MM.1S (cell line): ENCODE results near the gene TXNRD1.

Experiments used
- DNase-seq: peaks from one replicate; pipeline ENCODE4 v3.0.0-alpha.2; 2015
- H2AFZ ChIP-seq: fragments of 300-600 bp; sonication (generic); 2 replicates; pipeline ENCODE4 v1.6.0; 2016; ENCODE audit warnings: antibody characterized with exemption, low read length
- H3F3A ChIP-seq: fragments of 300-600 bp; sonication (generic); 2 replicates; pipeline ENCODE4 v1.6.1; 2016; ENCODE audit warnings: mild to moderate bottlenecking, antibody characterized with exemption, low read length, moderate library complexity, mixed read lengths; ENCODE audit not compliant: insufficient read depth
- H3K27ac ChIP-seq: fragments of 300-600 bp; sonication (generic); 2 replicates; pipeline ENCODE4 v1.5.1; 2016; ENCODE audit warnings: mild to moderate bottlenecking, low read length
- H3K27me3 ChIP-seq: fragments of 300-600 bp; sonication (generic); replicated peaks from 2 replicates; pipeline ENCODE4 v1.6.0; 2016; ENCODE audit warnings: low read length; ENCODE audit not compliant: insufficient read depth
- H3K36me3 ChIP-seq: fragments of 300-600 bp; sonication (generic); replicated peaks from 2 replicates; pipeline ENCODE4 v1.6.1; 2016; ENCODE audit warnings: mild to moderate bottlenecking, low read length, mixed read lengths; ENCODE audit not compliant: insufficient read depth
- H3K4me1 ChIP-seq: fragments of 300-600 bp; sonication (generic); 2 replicates; pipeline ENCODE4 v1.6.1; 2016; ENCODE audit warnings: low read length, mixed read lengths
- H3K4me2 ChIP-seq: fragments of 300-600 bp; sonication (generic); 2 replicates; pipeline ENCODE4 v1.6.0; 2016; ENCODE audit warnings: low read depth, low read length
- H3K4me3 ChIP-seq: fragments of 300-600 bp; sonication (generic); 2 replicates; pipeline ENCODE4 v1.5.1; 2016; ENCODE audit warnings: low read length, mixed read lengths
- H3K79me2 ChIP-seq: fragments of 300-600 bp; sonication (generic); 2 replicates; pipeline ENCODE4 v1.6.1; 2016; ENCODE audit warnings: mixed run types, low read length, mixed read lengths
- H3K9ac ChIP-seq: fragments of 300-600 bp; sonication (generic); 2 replicates; pipeline ENCODE4 v1.6.1; 2016; ENCODE audit warnings: low read length, mixed read lengths
- H3K9me2 ChIP-seq: fragments of 300-600 bp; sonication (generic); replicated peaks from 2 replicates; pipeline ENCODE4 v1.6.1; 2016; ENCODE audit warnings: mild to moderate bottlenecking, low read length, mixed read lengths; ENCODE audit not compliant: insufficient read depth
- H3K9me3 ChIP-seq: fragments of 300-600 bp; sonication (generic); replicated peaks from 2 replicates; pipeline ENCODE4 v1.6.1; 2016; ENCODE audit warnings: mild to moderate bottlenecking, low read length, mixed read lengths; ENCODE audit not compliant: insufficient read depth
- H4K20me1 ChIP-seq: fragments of 300-600 bp; sonication (generic); 2 replicates; pipeline ENCODE4 v1.6.1; 2016; ENCODE audit warnings: mild to moderate bottlenecking, low read length, moderate library complexity, mixed read lengths; ENCODE audit not compliant: insufficient read depth
- EZH2 ChIP-seq: fragments of 300-600 bp; sonication (generic); optimal IDR thresholded peaks from 2 replicates; pipeline ENCODE3; 2017; ENCODE audit warnings: low read depth, mild to moderate bottlenecking, antibody characterized with exemption, low read length, mixed read lengths
- EZH2phosphoT487 ChIP-seq: fragments of 300-600 bp; sonication (generic); IDR thresholded peaks from 2 replicates; pipeline ENCODE4 v1.6.1; 2018; ENCODE audit warnings: antibody characterized with exemption, low read length
- TF ChIP-seq, protein P1 (sequence below): fragments of 300-600 bp; sonication (generic); IDR thresholded peaks from 2 replicates; pipeline ENCODE4 v1.5.1; 2016; ENCODE audit warnings: antibody characterized with exemption, low read length, mixed read lengths

TXNRD1 gene

DNA sequence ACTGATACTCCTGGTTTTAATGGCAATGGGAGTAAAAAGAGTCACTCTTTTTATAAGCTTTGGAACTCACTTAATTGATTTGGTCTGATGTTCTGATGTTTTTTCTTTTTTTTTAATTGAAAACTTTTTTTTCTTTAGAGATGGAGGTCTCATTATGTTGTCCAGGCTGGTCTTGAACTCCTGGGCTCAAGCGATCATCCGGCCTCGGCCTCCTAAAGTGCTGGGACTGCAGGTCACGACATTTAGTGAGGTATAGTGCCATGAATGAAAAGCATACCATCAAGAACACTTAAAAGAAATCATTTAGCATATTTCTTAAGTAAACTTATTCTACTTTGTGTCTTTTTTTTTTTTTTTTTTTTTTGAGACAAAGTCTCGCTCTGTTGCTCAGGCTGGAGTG lies 75.3 kb downstream of the TXNRD1 start:
- H3K4me3 ChIP-seq: no peak overlapping the region
- DNase-seq: no peak
- H3F3A ChIP-seq: peaks cover 31% of the 10 kb centered on the region
- TF ChIP-seq, protein P1, sequence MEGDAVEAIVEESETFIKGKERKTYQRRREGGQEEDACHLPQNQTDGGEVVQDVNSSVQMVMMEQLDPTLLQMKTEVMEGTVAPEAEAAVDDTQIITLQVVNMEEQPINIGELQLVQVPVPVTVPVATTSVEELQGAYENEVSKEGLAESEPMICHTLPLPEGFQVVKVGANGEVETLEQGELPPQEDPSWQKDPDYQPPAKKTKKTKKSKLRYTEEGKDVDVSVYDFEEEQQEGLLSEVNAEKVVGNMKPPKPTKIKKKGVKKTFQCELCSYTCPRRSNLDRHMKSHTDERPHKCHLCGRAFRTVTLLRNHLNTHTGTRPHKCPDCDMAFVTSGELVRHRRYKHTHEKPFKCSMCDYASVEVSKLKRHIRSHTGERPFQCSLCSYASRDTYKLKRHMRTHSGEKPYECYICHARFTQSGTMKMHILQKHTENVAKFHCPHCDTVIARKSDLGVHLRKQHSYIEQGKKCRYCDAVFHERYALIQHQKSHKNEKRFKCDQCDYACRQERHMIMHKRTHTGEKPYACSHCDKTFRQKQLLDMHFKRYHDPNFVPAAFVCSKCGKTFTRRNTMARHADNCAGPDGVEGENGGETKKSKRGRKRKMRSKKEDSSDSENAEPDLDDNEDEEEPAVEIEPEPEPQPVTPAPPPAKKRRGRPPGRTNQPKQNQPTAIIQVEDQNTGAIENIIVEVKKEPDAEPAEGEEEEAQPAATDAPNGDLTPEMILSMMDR: no peak
- no peak for TF ChIP-seq EZH2
- no peak for TF ChIP-seq EZH2phosphoT487
- peaks cover 80% of the 10 kb centered on the region for H3K79me2 ChIP-seq
- H3K9me3 ChIP-seq: no peaks in the 10 kb centered on the region
- no peak overlapping the region for H3K27ac ChIP-seq
- peaks cover 7% of the 10 kb centered on the region for H3K4me1 ChIP-seq
- no peaks in the 10 kb centered on the region for H4K20me1 ChIP-seq
- H3K9ac ChIP-seq: no peak overlapping the region
- no peak overlapping the region for H3K4me2 ChIP-seq
- no peak overlapping the region for H2AFZ ChIP-seq
- H3K36me3 ChIP-seq: peaks cover 8% of the 10 kb centered on the region; the same call in 1 of the 2 replicates
- no peaks in the 10 kb centered on the region for H3K27me3 ChIP-seq
- no peaks in the 10 kb centered on the region for H3K9me2 ChIP-seq

DNA sequence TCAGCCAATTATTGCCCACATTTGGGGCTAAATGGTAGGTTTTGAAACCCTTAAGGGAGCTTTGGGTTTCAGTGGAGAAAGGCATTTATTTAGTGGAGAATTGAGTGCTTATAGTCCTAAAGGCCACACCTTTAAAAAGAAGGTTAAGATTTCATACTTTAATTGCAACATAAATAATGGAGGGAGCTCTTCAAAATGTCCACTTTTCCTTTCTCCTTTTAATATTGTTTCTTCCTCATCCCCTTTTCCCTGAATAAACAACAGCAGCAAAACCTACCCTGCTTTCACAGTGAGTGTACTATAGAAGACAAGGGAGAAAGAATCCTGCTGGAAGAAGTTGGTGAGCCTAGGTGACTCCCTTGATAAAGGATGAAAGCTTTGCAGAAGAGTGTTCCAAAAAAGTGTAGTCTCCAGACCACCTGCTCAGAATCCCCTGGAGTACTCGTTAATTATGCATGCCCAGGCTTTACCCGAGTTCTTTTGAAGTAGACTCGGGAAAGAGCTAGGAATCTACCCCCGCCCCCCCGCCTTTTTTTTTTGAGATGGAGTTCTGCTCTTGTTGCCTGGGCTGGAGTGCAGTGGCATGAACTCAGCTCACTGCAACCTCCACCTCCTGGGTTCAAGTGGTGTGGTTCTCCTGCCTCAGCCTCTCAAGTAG lies 76.4 kb downstream of the TXNRD1 start:
- H3K4me3 ChIP-seq: no peak overlapping the region
- peaks cover 91% of the 10 kb centered on the region for H3K79me2 ChIP-seq
- H3K27me3 ChIP-seq: no peaks in the 10 kb centered on the region
- peaks cover 8% of the 10 kb centered on the region; the same call in 1 of the 2 replicates for H3K36me3 ChIP-seq
- no peak overlapping the region for H3K27ac ChIP-seq
- H4K20me1 ChIP-seq: no peaks in the 10 kb centered on the region
- no peak overlapping the region for H3K4me2 ChIP-seq
- TF ChIP-seq EZH2 (no peak), EZH2phosphoT487 (no peak)
- TF ChIP-seq, protein P1: no peak
- H3K9me3 ChIP-seq: no peaks in the 10 kb centered on the region
- no peak for DNase-seq
- H3F3A ChIP-seq: peaks cover 20% of the 10 kb centered on the region
- H2AFZ ChIP-seq: no peak overlapping the region
- H3K9me2 ChIP-seq: no peaks in the 10 kb centered on the region
- no peaks in the 10 kb centered on the region; the same call in 1 of the 2 replicates for H3K4me1 ChIP-seq
- no peak overlapping the region for H3K9ac ChIP-seq

DNA sequence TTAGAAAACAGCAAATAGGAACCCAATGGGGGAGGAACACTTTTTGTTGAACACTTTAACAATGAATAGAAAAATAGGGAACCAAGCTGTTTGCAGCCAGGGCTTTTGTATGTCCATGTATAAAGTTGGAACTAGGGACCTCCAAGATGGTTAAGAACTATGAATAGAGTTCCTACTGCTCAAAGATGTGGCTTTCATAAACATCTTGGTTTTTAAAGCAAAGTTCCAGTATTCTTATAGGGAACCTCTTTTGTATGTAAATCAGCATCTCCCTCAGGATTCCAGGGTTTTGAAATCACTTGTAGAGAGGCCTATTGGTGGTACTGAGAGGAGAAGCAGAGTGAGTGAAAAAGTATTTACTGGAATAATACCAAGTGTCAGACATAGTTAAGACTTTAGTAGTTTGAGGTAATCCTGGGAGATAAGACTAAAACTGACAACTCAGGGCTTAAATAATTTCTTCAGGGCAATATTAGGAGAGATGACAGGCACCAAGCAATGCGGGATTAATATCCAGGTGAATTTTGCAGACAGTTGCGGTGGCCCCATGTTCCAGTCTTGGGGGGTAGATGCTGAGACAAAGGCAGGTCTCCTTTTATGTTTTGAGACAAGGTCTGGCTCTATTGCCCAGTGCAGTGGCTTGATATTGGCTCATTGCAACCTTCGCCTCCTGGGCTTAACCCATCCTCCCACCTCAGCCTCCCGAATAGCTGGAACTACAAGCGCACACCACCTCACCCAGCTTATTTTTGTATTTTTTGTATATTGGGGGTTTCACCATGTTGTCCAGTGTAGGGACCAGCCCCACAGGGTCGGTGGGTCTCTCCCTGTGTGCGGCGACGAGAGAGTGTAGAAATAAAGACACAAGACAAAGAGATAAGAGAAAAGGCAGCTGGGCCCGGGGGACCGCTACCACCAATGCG lies 77.6 kb downstream of the TXNRD1 start:
- H3F3A ChIP-seq: peaks cover 10% of the 10 kb centered on the region; the same call in 1 of the 2 replicates
- peaks cover 8% of the 10 kb centered on the region; the same call in 1 of the 2 replicates for H3K36me3 ChIP-seq
- H3K9me2 ChIP-seq: no peaks in the 10 kb centered on the region
- H3K9ac ChIP-seq: no peak overlapping the region
- H2AFZ ChIP-seq: no peak overlapping the region
- H3K4me3 ChIP-seq: no peak overlapping the region
- H3K9me3 ChIP-seq: no peaks in the 10 kb centered on the region
- DNase-seq: no peak
- no peak overlapping the region for H3K4me2 ChIP-seq
- H3K79me2 ChIP-seq: peaks cover 93% of the 10 kb centered on the region
- TF ChIP-seq EZH2phosphoT487: no peak
- TF ChIP-seq EZH2: no peak
- H3K27ac ChIP-seq: no peak overlapping the region
- no peaks in the 10 kb centered on the region; the same call in 1 of the 2 replicates for H3K4me1 ChIP-seq
- no peaks in the 10 kb centered on the region for H3K27me3 ChIP-seq
- peaks cover 8% of the 10 kb centered on the region; the same call in 1 of the 2 replicates for H4K20me1 ChIP-seq
